ENCODE results near the gene SSMEM1.

The SSMEM1 gene

DNA sequence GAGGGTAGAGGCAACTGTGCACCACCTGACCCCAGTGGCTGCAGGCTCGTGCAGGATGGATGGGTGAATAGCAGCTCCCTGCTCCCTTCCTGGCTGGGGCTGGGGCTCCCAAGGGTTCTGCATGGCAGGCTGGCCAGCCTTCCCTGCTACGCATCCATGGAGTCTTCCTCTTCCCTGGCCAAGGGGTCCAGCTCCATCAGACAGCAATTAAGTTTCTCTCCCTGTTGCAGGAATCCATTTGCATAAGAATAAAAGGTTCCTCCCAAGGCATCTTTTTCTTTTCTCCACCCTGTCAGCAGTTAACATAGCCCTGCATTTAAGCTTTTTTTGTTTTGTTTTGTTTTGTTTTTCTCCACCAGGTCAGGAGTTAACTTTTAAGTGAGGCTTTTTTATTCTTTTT is 49.0 kb downstream of the SSMEM1 start:
- no peak for DNase-seq

- no peak for DNase-seq
Measured at GRCh38 chr7:130258494-130259078, 50.9 kb downstream of the SSMEM1 start.

GRCh38 chr7:130262448-130262847 is 54.8 kb downstream of the SSMEM1 start:
- DNase-seq: no peak

DNA sequence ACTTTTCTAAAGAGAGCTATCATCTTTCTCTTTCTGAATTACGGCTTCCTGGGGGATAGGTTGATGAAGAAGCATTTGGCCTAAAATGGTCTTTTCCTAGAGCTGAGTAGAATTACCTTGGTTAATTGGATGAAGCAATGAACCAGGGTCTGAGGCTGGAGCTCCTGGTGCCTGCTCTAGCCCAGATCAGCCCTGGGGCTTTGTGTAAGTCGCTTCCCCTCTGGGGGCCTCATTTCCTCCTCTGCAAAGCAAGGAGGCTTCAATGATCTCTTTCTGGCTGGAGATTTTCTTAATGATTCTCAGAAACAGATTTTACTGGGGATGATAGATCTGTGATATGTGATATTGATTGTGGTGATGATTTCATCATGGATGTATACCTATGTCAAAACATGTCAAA is 55.5 kb downstream of the SSMEM1 start:
- no peak for DNase-seq
